HG02610 (cell line): ENCODE data around the gene ARPC1B.
"Not testable (repeated sequence)": the region's sequence is repeated elsewhere in the genome, so short reads cannot be mapped to it uniquely, and the experiment has no call there.

Experiments used
- ATAC-seq: cut with Tn5 transposase; IDR thresholded peaks from one replicate; pipeline ENCODE4 v1.9.1; 2021; ENCODE audit warnings: mild to moderate bottlenecking, moderate library complexity; ENCODE audit not compliant: unreplicated experiment

ARPC1B gene

DNA sequence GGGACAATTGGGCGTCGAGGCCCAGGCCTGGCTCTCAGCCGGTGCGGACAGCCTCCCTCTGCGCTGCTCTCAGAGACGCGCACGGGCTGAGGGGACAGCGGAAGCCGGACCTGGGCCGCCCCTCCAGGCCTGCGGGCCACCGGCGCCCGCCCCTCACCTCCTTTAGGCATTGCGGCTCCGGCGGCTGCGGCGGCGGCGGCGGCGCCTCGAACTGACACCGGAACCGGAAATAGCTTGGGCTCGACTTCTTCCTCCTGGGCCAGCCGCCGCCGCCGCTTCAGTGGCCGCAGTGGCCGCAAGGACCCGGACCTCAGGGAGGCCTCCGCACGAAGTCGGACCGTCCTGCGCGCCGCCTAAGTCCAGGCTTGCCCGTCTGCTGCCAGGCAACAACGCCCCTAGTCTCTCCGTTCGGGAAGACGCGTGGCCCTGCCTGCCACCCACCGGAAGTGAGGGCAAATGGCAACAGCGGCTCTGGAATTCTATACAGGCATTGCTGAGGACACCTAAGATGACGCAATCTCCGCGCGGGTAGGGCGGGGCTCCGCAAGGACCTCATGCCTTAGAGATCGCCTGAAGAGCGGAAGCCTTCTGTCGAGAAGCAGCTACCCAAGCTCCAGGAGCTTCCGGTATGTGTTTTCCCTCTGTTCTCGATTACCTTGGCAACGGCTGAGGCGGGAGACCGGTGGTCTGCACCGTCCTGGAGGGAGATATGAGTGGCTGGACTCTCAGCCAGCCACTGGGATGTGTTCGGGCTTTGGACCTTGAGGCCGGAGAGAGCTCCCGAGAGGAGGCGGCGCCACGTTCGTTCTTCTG is 34.1 kb downstream of the ARPC1B start, which contains the start of the genes BUD31 and PDAP1:
TSS of gene BUD31 (plus strand) at position 591 of the 813 bp plus-strand sequence. CDS start 2,124 bp downstream, outside the sequence.
TSS of gene PDAP1 (minus strand) at position 219 of the 813 bp plus-strand sequence. CDS start at position 170, 49 bp downstream.
- ATAC-seq, result peak; percentile 79

DNA sequence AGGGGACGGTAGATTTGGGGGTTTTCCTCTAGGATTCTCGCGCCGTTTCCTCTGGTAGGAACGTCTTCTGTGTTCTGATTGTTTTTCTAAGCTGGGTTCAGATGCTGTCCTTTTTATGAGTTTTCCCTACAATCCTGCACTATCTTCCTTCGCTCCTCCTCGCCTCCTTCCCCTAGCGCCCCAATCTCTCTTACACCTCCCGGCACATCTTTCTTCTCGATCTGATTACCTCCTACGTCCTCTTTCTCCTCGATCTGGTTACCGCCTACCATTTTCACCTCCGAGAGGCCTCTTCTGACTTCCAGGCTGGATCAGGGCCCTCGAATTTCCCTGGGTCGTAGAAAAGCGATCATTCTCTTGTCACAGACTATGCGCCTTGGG is 34.7 kb downstream of the ARPC1B start:
- no peak for ATAC-seq

DNA sequence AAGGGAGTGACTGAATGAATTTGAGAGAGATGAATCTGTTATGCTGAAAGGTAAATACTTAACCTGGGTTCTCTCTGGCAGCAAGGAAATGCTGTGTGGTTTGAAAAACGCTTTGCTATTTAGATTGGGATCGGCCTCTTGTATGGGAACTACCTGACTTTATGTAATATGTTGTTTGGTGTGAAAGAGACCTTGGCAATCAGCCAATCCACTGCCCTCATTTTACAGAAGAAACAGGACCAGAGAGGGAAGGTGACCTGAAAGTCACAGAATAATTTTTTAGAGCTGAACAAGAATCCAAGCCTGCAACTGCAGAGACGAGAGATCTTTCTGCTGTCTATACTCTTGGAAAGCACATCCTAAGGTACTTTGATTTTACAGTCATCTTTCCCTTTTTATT is 35.3 kb downstream of the ARPC1B start:
- ATAC-seq, result no peak

DNA sequence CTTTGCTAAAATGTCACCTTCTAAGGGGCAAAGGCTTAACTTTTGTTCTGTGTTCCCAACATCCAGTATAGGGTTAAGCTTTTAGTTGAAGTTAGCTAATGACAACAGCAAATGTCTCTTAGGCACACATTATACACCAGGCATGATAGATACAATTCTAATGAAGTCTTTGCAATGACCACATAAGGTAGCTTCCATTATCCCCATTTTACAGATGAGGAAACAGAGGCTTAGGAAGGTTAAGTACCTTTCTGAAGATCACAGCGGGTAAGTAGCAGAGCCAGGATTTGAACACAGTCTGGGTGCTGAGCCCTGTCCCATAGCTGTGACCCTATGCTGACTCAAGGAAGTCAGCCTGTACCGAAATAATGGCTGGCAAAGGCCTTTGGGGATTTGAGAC is 36.1 kb downstream of the ARPC1B start:
- ATAC-seq, result no peak

DNA sequence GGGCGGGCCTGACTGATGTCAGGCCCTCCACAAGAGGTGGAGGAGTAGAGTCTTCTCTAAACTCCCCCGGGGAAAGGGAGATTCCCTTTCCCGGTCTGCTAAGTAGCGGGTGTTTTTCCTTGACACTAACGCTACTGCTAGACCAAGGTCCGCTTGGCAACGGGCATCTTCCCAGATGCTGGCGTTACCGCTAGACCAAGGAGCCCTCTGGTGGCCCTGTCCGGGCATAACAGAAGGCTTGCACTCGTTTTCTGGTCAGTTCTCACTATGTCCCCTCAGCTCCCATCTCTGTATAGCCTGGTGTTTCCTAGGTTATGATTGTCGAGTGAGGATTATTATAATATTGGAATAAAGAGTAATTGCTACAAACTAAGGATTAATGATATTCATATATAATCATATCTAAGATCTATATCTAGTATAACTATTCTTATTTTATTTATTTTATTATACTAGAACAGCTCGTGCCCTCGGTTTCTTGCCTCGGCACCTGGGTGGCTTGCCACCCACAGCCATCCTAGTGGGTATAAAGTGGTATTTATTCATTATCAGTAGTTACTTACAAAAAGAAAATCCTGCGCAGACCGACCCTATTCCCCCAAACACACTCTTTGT is 41.1 kb downstream of the ARPC1B start:
- not testable (repeated sequence) for ATAC-seq

DNA sequence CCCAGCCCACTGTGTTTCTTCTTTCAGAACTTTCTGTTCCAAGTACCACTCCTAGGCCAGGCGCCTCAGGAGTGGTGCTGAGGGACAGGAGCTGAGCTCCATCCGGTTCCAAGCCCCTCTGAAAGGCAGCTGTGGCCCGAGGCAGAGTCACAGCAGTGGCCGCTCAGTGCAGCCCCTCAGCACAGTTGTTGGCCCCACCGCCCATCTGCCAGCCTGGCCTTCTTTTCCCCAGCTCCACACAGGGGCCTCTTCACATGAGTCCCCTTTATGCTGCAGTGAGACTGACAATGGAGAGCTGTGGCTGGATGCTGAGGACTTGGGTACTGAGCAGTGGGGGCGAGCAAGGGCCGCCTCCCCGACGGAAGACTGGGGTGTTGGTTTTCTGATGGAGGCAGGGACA is 43.7 kb downstream of the ARPC1B start:
- ATAC-seq, result no peak

DNA sequence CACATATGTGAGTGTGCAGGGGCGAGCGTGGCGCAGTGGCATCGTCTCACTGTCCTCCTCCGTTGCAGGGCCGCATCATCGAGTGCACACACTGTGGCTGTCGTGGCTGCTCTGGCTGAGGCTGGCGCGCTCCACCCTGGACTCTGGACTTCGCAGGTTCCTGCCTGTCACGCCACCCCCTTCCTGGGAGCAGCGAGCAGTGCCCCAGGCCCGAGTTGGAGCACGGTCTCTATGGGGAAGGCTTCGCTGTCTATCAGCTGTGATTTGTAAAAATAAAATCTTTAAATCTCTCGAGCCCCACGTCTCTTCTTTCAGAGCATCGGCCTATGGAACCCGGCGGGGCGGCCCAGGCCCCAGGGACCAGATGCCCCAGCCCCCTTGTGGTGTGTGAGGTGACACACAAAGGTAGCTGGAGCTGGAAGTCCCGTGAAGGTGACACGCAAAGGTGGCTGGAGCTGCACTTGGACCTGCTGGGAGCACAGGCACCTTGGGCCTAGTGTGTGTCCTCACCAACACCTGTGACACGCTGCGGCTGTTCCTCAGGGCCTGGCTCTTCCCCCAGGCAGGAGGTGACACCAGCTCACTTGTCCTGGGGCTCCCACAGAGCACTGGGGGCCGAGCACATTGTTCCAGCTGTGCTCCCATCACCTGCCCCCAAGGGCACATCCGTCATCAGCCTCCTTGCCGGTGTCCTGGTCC is 44.9 kb downstream of the ARPC1B start:
- no peak for ATAC-seq

DNA sequence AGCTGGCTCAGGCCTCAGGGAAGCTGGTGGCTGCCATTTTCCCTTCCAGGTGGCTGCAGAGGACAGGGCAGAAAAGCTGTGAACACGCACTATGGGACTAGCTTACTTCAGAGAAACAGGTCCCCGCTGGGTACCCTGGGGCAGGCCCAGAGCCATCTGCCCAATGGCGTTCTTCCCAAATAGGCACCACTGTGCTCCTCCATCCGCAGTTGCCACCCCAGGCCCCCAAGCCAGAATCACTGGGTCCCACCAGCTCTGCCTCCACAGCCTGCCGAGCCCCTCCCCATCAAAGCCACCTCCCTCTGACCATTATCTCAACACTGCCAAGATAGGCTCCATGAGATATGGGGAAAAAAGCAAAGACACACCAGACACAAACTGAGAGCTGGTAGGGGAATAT is 45.7 kb downstream of the ARPC1B start:
- ATAC-seq, result no peak

DNA sequence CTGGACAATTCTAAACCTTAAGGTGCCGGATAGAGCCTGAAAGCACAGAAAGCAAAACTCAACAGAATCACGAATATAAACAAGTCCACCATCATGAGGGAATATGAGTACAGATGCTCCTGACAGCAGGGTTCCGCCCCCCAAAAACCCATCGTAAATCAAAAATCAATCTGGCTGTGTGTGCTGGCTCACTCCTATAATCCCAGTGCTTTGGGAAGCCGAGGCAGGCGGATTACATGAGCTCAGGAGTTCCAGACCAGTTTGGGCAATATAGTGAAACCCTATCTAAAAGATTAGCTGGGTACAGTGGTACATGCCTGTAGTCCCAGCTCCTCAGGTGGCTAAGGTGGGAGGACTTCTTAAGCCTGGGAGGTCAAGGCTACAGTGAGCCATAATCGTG is 46.5 kb downstream of the ARPC1B start:
- no peak for ATAC-seq

DNA sequence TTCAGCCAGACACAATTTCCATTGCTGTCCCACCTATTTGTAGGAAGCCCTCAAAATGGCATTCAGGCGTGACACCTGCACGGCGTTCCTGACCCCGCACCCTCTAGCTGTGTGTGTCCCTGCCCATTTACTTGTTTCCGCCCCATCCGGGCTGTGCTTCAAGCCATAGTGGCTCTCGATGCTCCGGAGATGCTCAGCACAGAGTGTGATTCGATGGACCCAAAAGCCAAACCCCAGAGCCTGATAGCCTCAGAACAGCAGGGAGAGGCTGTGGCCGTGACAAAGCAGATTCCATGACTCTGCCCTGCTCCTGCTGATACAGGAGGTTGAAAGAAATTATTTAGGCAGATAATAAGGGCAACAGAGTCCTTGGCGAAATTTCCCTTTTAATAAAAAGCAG is 47.7 kb downstream of the ARPC1B start:
- ATAC-seq, result no peak

DNA sequence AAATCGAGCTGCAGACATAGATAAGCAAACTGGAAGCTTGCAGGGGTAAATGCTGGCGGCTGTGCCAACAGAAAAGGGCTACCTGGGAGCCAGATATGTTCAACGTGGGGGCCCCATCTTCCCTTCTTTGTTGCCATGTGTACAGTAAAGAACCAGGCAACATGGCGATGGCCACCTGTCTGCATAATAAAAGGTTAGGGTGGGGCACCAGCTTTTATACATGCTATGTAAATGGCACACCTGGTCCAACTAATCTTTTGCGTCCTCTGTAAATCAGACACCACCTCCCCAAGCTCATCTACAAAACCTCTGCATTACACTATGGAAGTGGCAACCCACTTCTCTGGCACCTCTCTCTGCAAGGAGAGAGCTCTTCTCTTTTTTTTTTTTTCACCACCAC is 48.1 kb downstream of the ARPC1B start:
- no peak for ATAC-seq

DNA sequence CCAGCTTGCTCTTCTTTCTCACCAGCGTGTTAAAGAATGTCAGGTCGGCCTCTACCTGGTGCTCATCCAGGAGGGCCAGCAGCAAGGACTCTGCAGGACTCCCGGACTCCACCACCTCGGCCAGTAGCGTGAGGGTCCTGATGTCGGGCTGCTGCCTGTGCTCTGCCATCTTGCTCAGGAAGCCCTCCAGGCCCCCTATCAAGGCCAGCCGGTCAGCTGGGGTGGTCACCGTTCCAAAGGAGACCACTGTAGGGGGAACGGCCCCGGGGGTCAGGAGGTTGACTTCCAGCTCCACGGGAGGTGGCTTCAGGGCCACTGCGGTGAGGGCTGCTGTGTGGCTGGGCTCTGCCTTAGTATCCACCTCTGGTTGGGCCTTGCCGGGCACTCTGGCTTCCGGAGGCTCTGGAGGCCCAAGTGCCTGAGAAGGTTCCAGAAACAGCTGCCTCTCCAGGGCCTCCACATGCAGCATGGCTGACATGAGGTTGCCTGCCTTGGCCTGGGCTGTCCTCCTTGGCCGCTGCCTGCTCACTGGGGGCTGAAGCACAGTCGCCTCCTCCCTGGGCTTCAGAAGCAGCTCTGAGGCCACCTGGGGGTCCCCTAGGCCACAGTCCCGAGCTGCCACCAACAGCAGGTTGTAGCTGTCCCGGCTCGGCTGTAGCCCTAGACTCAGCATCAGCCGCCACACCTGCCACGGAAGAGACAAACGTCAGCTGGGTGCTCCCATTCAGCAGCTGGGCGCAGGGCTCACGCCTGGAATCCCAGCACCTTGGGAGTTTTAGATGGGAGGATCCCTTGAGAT is 50.6 kb downstream of the ARPC1B start:
- ATAC-seq, result no peak

DNA sequence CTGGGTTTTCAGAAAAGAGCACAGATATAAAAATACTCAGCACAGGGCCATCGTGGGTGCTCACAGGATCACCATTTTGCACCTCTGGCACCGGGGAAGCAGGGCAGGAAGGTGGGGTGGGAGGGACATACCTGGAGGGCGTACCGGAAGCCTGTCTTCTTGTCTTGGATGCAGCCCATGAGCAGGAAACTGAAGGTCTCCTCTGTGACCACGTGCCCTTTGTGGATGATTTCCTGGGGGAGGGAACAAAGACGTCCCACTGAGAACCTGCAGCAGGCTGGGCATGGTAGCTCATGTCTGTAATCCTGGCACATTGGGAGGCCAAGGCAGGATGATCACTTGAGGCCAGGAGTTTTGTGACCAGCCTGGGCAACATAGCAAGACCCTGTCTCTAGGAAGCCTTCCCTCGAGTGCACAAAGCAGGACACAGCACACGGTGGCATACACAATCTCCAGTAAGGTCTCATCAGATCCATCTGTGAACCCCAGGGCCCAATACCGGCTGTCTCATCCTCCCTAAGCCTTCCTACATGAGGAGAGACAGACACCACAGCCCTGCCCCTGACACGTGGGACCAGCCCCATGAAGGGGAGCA is 54.5 kb downstream of the ARPC1B start:
- ATAC-seq, result no peak

DNA sequence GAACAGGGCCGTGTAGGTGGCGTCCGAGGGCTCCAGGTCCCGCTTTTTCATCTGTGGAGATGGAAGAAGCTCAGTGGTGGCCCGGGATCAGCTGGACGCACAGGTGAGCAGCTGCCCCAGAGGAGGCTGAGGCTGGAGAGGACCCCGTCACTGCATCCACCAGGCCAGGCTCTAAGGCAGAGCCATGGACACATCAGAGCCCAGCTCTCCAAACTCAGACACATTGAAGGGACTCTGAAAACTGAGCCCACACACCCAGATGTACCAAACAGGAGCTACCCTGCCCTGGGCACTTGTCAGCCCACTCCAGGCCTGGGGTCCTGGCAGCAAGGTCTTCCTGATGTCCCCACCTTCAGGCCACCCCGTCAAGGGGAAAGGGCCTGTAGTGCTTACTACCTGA is 55.2 kb downstream of the ARPC1B start:
- ATAC-seq, result no peak

DNA sequence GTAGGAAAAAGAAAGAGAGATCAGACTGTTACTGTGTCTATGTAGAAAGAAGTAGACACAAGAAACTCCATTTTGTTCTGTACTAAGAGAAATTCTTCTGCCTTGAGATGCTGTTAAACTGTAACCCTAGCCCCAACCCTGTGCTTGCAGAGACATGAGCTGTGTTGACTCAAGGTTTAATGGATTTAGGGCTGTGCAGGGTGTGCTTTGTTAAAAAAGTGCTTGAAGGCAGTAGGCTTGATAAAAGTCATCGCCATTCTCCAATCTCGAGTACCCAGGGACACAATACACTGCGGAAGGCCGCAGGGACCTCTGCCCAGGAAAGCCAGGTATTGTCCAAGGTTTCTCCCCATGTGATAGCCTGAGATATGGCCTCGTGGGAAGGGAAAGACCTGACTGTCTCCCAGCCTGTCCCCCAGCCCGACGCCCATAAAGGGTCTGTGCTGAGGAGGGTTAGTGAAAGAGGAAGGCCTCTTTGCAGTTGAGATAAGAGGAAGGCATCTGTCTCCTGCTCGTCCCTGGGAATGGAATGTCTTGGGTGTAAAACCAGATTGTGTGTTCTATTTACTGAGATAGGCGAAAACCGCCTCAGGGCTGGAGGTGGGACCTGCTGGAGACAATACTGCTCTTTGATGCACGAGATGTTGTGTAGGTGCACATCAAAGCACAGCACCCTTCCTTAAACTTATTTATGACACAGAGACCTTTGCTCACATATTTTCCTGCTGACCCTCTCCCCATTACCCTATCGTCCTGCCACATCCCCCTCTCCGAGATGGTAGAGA is 57.4 kb downstream of the ARPC1B start:
- not testable (repeated sequence) for ATAC-seq

DNA sequence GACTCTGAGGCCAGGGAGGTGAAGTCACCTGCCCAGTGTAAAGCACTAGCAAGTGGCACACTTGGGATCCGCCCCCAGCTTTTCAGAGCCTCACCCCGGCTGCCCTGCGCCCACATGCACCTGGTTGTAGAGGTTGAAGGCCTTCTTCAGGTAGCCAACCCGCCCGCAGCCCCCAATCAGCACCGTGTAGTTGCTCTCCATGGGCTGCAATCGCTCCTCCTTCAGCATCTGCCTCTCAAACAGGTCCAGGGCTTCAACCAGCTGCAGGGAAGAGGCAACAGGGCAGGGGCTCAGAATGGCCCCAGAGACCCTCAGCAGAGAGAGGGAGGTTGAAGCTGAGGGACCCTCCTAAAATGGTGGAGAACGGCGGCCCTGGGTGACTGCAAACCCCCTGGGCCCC is 58.6 kb downstream of the ARPC1B start:
- ATAC-seq, result no peak

DNA sequence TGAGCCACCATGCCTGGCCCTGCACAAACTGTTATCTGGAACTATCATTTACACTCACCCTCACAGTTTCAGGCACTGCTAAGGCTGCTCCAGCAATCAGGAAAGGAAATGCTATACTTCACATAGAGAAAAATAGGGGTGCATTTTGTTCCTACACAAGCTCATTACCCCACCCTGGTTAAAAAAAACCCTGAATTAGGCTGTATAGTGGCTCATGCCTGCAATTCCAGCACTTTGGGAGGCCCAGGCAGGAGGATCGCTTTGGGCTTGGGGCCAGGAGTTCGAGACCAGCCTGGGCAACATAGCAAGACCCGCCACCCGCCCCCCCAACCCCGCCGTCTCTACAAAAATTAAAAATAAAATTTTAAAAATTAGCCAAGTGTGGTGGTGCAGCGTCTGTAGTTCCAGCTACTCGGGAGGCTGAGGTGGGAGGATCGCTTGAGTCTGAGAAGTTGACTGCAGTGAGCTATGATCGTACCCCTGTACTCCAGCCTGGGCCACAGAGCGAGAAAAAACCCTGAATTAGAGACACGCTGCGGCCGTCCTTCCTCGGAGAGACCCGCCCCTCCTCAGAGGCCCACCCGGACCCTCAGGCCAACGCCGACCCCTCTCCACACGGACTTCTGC is 63.5 kb downstream of the ARPC1B start:
- peak; percentile 1 for ATAC-seq

DNA sequence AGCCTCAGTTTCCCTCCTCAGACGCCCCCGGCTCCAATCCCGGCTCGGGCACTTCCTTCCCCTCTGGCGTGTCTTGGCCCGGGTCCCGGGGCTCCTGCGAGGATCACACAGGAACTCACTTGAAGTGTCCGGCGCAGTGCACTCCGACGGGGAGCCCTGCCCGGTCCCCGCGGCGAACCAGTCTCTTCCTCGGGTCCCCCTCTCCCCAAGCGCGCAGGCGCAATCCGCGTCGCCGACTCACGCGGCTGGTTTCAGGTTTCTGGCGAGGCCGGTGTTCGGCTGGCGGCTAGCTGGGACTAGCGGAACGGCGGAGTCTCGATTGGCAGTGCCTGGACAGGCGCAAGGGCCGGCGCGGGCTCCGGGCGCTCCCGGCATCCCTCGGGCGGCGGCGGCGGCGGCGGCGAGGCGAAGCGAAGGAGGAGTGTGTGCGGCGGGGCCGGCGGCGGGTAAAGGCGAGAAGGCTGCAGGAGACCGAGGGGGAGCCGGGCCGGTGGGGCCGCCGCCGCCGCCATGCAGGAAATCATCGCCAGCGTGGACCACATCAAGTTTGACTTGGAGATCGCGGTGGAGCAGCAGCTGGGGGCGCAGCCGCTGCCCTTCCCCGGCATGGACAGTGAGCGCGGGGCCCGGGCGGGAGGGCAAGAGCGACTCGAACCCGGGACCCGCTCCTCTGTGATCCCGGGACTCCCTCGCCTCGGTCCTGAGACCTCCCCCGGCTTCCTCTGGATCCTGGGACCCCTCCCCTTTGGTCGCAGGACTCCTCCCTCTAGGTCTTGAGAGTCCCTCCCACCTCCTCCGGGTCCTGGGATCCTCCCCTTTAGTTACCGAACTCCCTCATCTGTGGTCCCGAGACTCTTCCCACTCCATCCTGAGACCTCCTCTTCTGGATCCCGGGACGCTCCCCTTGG is 64.3 kb downstream of the ARPC1B start, which contains the start of the genes CPSF4 and PTCD1:
TSS of gene CPSF4 (plus strand) at position 371 of the 908 bp plus-strand sequence. CDS start at position 511, 140 bp downstream.
TSS of gene PTCD1 (minus strand) at position 226 of the 908 bp plus-strand sequence. CDS start 3,556 bp downstream, outside the sequence.
- ATAC-seq, result peak; percentile 90
